ENCODE measurements around the gene DDX6. TPM values are rescaled to one million over a fixed set of nuclear protein-coding genes. Genes with fewer than 3 reads are reported as not detected.
A peak's percentile ranks its signal among the peaks of the same experiment; 100 is the strongest.
"Not testable (repeated sequence)": the region's sequence is repeated elsewhere in the genome, so short reads cannot be mapped to it uniquely, and the experiment has no call there.

Gene DDX6
- 51.7 and 82.5 TPM in 2 replicates for total RNA-seq (2014; rRNA removed; shearing (Covaris generic))

- in situ Hi-C loops (cut with HindIII; ENCODE audit: low sequenced_read_pairs) = no loop called here
- DNase-seq (ENCODE audit: low spot score) = peak; percentile 88
Observed at GRCh38 chr11:118791111-118791960, at the start of gene DDX6. Gene DDX6 (minus strand): TSS chr11:118791164. CDS start chr11:118786251, 4,913 bp downstream.

- in situ Hi-C loops (cut with HindIII; ENCODE audit: low sequenced_read_pairs) = no loop called here
- no peak for DNase-seq (ENCODE audit: low spot score)
Observed at GRCh38 chr11:118838905-118839553, 48.1 kb upstream of the DDX6 start.

DNA sequence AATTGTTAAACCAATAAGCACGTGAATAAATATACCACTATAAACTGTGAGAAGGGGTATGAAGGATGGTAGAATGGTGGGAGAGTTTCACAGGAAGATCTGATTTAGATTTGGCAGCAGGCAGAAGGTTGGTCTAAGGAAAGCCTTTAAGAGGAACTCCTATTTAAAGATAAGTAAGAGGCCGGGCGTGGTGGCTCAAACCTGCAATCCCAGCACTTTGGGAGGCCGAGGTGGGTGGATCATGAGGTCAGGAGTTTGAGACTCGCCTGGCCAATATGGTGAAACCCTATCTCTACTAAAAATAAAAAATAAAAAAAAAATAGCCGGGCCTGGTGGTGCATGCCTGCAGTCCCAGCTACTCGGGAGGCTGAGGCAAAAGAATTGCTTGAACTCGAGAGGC, 46.9 kb upstream of the DDX6 start:
- in situ Hi-C loops (cut with HindIII; ENCODE audit: low sequenced_read_pairs) = no loop called here
- no peak for DNase-seq (ENCODE audit: low spot score)

DNA sequence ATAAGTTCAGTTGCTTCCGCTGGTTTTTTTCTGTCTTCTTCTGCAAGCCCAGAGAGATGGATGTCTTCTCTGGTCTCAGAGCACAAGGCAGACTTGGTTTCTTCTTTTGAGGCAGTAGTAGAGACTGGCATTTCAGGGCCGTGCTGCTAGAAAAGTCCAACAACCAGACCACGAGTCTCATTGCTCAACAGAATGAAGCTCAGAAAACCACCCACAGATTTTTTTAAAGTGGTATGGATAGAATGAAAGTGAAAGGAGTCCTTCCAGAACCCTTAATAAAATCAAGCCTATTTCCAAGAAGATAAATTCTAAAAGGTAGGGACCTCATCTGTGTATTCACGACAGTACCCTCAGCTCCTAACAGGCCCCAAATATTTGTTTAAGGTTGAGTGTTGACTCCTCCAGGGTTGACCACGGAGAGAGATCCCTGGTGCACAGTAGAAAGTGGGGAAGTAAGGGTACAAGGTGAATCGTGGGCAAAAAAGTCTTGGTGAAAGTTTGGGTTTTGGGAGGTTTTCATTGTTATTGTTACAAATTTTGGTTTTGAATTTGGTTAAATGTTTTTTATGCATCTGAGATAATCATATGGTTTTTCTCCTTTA, 43.6 kb upstream of the DDX6 start:
- no peak for DNase-seq (ENCODE audit: low spot score)
- in situ Hi-C loops (cut with HindIII; ENCODE audit: low sequenced_read_pairs) = no loop called here

GRCh38 chr11:118827118-118827517, 36.2 kb upstream of the DDX6 start:
- DNase-seq (ENCODE audit: low spot score) = no peak
- in situ Hi-C loops (cut with HindIII; ENCODE audit: low sequenced_read_pairs) = no loop called here

GRCh38 chr11:118822936-118823510, 32.1 kb upstream of the DDX6 start:
- DNase-seq (ENCODE audit: low spot score); in situ Hi-C loops (cut with HindIII; ENCODE audit: low sequenced_read_pairs): not testable (repeated sequence)

- DNase-seq (ENCODE audit: low spot score) = peak; percentile 97
Observed at GRCh38 chr11:118820412-118821357, 29.7 kb upstream of the DDX6 start.

GRCh38 chr11:118820025-118820379, 29.0 kb upstream of the DDX6 start:
- in situ Hi-C loops (cut with HindIII; ENCODE audit: low sequenced_read_pairs); DNase-seq (ENCODE audit: low spot score): not testable (repeated sequence)

More at GRCh38 chr11:118820412-118821357, 29.7 kb upstream of the DDX6 start:
- in situ Hi-C loops (cut with HindIII; ENCODE audit: low sequenced_read_pairs) = no loop called here

DNA sequence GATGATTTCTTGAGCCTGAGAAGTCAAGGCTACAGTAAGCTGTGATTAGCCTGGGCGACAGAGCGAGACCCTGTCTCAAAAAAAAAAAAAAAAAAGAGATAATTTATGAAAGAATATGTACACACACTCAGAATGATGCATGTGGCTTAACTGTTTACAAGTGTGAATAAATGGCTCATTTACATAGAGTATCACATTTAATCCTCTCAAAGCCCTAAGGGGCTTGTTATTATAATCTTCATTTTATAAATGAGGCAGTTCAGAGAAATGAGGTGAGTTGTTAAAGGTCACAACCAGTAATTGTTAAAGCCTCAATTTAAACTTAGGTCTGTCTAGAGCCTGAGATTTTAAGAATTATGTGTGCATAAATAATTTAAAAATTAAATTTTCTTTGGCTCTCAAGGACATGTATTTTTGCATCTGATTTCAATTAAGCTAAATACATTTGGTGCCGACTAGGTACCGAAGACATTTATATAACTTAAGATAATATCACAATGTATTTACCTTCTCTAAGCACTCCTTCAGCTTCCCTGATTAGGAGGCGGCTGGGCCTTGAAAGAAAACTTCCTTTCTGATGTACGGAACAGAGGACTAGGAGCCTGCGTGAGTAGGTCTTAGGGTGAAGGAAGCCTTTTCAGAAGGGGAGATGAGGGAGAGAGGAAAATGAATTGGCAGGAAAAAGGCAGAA, 28.5 kb upstream of the DDX6 start:
- DNase-seq (ENCODE audit: low spot score) = peak; percentile 5
- in situ Hi-C loops (cut with HindIII; ENCODE audit: low sequenced_read_pairs) = no loop called here

DNA sequence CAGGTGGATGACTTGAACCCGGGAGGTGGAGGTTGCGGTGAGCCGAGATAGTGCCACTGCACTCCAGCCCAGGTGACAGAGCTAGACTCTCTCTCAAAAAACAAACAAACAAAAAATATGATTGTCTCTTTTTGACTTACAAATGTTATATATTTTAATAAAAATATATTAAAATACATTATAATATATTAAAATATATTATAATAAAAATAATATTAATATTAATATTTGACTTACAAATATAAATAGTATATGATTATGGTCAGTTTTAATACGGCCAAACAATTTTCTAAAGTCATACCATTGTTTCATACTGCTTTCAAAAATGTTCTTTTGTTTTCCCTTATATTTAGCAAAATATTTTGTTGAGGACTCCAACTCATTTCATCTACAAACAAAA, 27.2 kb upstream of the DDX6 start:
- in situ Hi-C loops (cut with HindIII; ENCODE audit: low sequenced_read_pairs) = no loop called here

DNA sequence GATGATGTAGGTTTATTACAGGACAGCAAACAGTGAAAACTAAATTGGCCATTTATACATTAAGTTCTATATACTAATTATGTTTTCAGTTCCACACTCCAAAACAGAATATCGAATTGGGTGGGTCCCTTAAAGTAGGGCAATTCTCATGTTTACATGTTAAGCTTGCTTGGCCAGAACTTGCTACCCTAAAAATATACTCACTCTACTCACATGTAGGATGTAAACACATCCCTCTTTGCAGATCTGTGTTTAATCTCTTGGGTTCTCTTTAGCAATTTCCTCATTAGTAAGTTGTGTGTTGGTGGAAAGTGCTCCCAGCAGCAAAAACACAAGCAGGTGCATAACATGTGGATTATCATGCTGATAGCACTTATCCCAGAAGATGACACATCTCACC, 22.6 kb upstream of the DDX6 start:
- no peak for DNase-seq (ENCODE audit: low spot score)
- in situ Hi-C loops (cut with HindIII; ENCODE audit: low sequenced_read_pairs) = no loop called here

More for the DNA sequence above, 27.2 kb upstream of the DDX6 start:
- no peak for DNase-seq (ENCODE audit: low spot score)

DNA sequence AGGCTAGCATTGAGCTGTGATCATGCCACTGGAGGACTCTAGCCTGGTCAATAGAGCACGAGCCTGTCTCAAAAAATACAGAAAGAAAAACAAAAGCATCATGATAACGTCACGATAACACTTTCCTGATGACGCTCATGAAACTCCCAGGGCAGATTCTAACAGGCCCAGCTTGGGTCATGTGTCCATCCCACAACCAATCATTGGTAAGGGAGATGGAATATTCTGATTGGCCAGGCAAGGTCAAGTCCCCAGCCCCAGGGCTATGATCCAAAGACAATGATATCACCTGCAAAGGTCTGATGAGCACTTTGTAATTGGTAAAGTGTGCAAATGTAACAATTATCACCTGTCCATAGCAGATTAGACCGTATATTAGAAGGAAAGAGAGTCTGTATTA, 21.5 kb upstream of the DDX6 start:
- in situ Hi-C loops (cut with HindIII; ENCODE audit: low sequenced_read_pairs) = no loop called here
- DNase-seq (ENCODE audit: low spot score) = no peak

GRCh38 chr11:118807800-118808778, 17.1 kb upstream of the DDX6 start:
- DNase-seq (ENCODE audit: low spot score) = no peak
- in situ Hi-C loops (cut with HindIII; ENCODE audit: low sequenced_read_pairs) = no loop called here

GRCh38 chr11:118806400-118806799, 15.4 kb upstream of the DDX6 start:
- in situ Hi-C loops (cut with HindIII; ENCODE audit: low sequenced_read_pairs) = no loop called here
- no peak for DNase-seq (ENCODE audit: low spot score)

- in situ Hi-C loops (cut with HindIII; ENCODE audit: low sequenced_read_pairs) = no loop called here
- DNase-seq (ENCODE audit: low spot score) = no peak
Observed at GRCh38 chr11:118804094-118804493, 13.1 kb upstream of the DDX6 start.

DNA sequence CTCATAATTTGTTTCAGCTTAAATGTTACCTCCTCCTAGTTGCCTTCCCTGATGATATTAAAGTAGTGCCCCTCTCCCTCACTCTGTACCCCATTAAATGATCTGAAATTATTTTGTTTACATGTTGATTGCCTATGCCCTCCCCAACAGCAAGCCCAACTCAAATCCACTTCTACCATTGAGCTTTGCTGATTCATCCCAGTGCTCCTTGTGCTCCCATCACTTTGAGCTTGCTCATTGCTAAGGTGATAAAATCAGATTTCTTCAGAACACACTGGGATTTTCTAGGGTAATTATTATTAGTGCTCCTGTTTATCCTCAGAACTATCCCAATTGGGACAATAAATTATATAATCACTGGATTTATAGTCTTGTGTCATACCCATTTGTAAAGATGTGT, 8.4 kb upstream of the DDX6 start:
- in situ Hi-C loops (cut with HindIII; ENCODE audit: low sequenced_read_pairs) = no loop called here
- DNase-seq (ENCODE audit: low spot score) = no peak

- DNase-seq (ENCODE audit: low spot score) = no peak
- in situ Hi-C loops (cut with HindIII; ENCODE audit: low sequenced_read_pairs) = no loop called here
Observed at GRCh38 chr11:118797510-118797909, 6.5 kb upstream of the DDX6 start.
